ENCODE results near the gene RTRAF.

The RTRAF gene

DNA sequence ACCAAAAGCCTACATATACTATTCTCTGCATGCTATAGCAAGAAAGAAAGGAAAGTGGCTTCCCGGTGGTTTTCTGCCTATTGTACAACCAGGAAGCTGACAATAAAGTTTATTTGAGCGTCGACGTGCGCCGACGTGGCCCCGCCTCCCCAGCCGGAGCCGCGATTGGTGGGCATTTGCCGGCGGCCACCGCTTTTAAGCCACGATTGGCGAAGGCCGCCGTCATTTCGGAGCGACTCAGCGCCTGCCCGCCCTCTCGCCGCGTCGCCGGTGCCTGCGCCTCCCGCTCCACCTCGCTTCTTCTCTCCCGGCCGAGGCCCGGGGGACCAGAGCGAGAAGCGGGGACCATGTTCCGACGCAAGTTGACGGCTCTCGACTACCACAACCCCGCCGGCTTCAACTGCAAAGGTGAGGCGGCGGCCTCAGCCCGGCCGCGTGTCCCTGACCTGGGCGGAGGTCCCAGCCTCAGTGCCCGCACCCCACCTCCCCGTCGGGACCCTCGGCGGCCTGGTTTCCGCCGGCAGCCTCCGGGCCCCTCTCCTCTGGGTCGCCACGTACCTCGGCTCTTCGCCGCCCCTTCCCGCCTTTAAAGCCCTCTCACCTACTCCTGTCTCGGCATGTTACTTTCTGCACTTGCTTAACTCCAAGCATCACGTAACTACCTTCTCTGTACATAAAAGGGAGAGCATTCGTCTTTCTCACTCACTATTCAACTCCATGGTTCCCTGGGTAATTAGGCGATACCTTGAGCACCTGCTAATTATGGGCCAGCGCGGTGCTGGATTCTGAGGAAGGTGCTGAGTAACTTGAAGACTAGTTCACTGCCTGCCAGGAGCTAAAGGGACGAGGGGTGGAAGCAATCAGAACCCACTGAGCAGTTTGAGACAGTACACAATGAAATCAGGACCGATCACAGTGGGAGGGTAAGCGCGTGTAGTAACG, at the start of gene RTRAF:
Gene RTRAF (plus strand): TSS at position 254 of the 942 bp plus-strand sequence. CDS start 94 bp downstream, at position 348.
- TF ChIP-seq, protein P1, sequence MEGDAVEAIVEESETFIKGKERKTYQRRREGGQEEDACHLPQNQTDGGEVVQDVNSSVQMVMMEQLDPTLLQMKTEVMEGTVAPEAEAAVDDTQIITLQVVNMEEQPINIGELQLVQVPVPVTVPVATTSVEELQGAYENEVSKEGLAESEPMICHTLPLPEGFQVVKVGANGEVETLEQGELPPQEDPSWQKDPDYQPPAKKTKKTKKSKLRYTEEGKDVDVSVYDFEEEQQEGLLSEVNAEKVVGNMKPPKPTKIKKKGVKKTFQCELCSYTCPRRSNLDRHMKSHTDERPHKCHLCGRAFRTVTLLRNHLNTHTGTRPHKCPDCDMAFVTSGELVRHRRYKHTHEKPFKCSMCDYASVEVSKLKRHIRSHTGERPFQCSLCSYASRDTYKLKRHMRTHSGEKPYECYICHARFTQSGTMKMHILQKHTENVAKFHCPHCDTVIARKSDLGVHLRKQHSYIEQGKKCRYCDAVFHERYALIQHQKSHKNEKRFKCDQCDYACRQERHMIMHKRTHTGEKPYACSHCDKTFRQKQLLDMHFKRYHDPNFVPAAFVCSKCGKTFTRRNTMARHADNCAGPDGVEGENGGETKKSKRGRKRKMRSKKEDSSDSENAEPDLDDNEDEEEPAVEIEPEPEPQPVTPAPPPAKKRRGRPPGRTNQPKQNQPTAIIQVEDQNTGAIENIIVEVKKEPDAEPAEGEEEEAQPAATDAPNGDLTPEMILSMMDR (IDR thresholded peaks at IDR 0.05; ENCODE audit: low read depth, low read length, missing control alignments), result no peak
- peak; percentile 77 for DNase-seq (ENCODE audit: low read depth)
- H3K4me3 ChIP-seq (ENCODE audit: low read depth, low read length), result peak within 1 kb of the TSS; percentile 69

DNA sequence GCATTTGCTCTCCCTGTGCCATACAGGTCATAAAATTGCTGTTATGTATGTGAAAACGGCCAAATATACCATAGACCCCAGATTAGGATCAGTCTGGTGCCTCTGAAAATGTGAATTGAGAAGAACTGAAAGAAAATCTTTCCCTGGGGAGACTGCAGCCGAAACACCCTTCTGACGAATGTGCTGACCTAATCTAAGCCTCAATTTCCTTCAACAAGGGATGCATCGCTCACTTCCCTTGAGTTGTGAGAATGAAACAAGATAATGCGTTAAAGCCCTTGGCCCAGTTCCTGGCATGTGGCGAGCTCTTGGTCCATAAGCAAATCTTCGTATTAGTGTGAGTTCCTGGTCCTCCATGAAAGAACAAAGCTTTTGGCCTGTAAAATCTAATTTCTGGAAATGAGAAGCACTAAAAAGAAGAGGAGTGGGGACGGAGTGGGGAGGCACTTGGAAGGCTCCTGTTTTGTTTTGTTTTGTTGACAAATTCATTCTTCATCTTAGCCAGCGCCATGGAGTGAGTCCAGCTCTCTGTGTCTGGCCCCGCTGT, 49.5 kb upstream of the RTRAF start:
- H3K4me3 ChIP-seq (ENCODE audit: low read depth, low read length), result no peak overlapping the region
- TF ChIP-seq, protein P1 (IDR thresholded peaks at IDR 0.05; ENCODE audit: low read depth, low read length, missing control alignments), result no peak

DNA sequence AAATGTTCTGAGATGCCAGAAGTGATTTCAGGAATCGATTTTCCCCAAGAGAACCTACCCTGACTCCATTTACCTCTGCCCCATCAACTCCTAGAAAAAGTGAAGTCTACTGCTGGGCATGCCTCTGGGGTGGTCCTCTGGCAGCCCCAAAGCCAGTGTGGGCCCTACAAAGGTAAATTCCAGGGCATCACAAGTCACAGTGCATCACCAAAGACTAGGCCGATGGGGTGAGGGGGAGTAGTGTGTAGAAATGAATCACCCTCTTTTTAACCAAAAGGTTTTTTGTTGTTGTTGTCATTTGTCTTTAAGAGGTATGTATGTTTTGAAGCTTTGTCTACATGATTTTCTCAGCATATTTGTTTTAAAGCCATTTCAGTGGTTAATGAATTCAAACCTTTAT, 46.4 kb upstream of the RTRAF start:
- H3K4me3 ChIP-seq (ENCODE audit: low read depth, low read length), result no peak overlapping the region
- DNase-seq (ENCODE audit: low read depth), result no peak
- TF ChIP-seq, protein P1 (IDR thresholded peaks at IDR 0.05; ENCODE audit: low read depth, low read length, missing control alignments), result no peak

More for the DNA sequence above, 49.5 kb upstream of the RTRAF start:
- peak; percentile 33 for DNase-seq (ENCODE audit: low read depth)

DNA sequence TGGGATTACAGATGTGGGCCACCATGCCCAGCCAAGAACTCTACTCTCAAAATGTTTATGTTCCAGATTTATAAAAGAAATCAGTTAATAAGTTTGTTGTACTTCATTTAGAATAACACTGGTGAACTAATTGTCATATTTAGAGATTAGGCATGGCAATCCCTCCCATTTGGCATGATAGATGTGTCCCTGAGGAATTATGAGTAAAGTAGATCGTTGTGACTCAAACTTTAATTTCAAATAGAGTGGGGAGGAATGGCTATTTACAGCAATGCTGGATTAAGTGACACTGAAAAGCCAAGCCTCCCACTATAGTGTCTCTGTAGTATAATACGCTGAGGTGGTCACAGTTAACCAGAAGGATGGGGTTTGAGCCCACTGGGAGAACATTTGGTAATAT, 39.3 kb upstream of the RTRAF start:
- TF ChIP-seq, protein P1 (IDR thresholded peaks at IDR 0.05; ENCODE audit: low read depth, low read length, missing control alignments), result no peak
- no peak for DNase-seq (ENCODE audit: low read depth)
- no peak overlapping the region for H3K4me3 ChIP-seq (ENCODE audit: low read depth, low read length)

DNA sequence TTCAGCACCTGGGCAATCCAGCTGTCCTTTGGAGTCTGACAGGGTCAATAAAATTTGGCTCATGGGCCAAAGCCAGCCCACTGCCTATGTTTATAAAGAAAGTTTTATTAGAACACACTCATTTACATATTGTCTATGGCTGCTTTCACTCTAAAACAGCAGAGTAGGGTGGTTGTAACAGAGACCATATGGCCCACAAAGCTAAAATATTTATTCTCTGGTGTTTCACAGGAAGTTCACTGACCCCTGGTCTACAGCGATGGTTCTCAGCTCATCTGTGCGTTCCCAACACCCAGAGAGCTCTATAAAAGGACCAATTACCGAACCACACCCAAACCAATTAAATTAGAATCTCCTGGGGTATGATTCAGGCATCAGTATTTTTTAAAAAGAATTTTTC, 37.7 kb upstream of the RTRAF start:
- TF ChIP-seq, protein P1 (IDR thresholded peaks at IDR 0.05; ENCODE audit: low read depth, low read length, missing control alignments), result no peak
- no peak overlapping the region for H3K4me3 ChIP-seq (ENCODE audit: low read depth, low read length)
- no peak for DNase-seq (ENCODE audit: low read depth)

DNA sequence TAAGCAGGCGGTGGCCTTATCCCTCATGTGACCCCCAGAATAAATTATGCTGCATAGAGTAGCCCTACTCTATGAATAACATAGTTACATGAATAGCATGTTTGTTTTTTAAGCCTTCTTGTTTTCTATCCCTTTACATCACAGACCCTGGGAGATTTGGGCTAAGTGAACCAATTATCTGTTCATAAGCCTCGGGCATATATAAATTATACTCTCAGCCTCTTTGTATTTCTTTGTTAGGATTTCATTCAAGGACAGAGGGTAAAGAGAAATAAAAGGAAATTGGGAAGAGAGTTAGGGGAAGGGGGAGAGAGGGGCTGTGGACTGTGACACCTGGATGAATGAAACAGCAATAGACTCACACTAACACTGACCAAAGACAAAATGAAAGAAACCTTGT, 35.3 kb upstream of the RTRAF start:
- no peak overlapping the region for H3K4me3 ChIP-seq (ENCODE audit: low read depth, low read length)
- no peak for DNase-seq (ENCODE audit: low read depth)
- TF ChIP-seq, protein P1 (IDR thresholded peaks at IDR 0.05; ENCODE audit: low read depth, low read length, missing control alignments), result no peak
